ENCODE results near the gene NUP62.

The NUP62 gene

GRCh38 chr19:49887665-49888509 is 41.4 kb downstream of the NUP62 start:
- Histone ChIP-seq H3K36me3 (ENCODE audit: control insufficient read depth, insufficient read depth, low read length) (no peaks in the 10 kb centered on the region), H3K9ac (no peak overlapping the region), H2AFZ (no peak overlapping the region), H3K4me3 (ENCODE audit: low read depth, low read length) (no peak overlapping the region), H3K4me1 (no peaks in the 10 kb centered on the region), H3K27me3 (ENCODE audit: control insufficient read depth, insufficient read depth, low read length) (no peaks in the 10 kb centered on the region), H3K9me3 (ENCODE audit: control insufficient read depth, low read length) (no peaks in the 10 kb centered on the region), H3K4me2 (ENCODE audit: low read length) (no peak overlapping the region), H3K79me2 (no peaks in the 10 kb centered on the region), H3K27ac (no peak overlapping the region)
- TF ChIP-seq CTCF (IDR thresholded peaks at IDR 0.05), result no peak

- Histone ChIP-seq H3K9ac (no peak overlapping the region), H3K79me2 (no peaks in the 10 kb centered on the region), H3K4me2 (ENCODE audit: low read length) (no peak overlapping the region), H3K27ac (no peak overlapping the region), H3K4me1 (no peaks in the 10 kb centered on the region), H3K9me3 (ENCODE audit: control insufficient read depth, low read length) (no peaks in the 10 kb centered on the region), H3K4me3 (ENCODE audit: low read depth, low read length) (no peak overlapping the region), H3K27me3 (ENCODE audit: control insufficient read depth, insufficient read depth, low read length) (no peaks in the 10 kb centered on the region), H2AFZ (no peak overlapping the region), H3K36me3 (ENCODE audit: control insufficient read depth, insufficient read depth, low read length) (no peaks in the 10 kb centered on the region)
- no peak for TF ChIP-seq CTCF (IDR thresholded peaks at IDR 0.05)
Observed at GRCh38 chr19:49887037-49887664, 42.2 kb downstream of the NUP62 start.

- no peaks in the 10 kb centered on the region for H3K27me3 ChIP-seq (ENCODE audit: control insufficient read depth, insufficient read depth, low read length)
- no peak for TF ChIP-seq CTCF (IDR thresholded peaks at IDR 0.05)
Observed at GRCh38 chr19:49884760-49885159, 44.5 kb downstream of the NUP62 start.

GRCh38 chr19:49884109-49884508 is 45.2 kb downstream of the NUP62 start:
- no peak overlapping the region for H3K27ac ChIP-seq
- H3K9ac ChIP-seq, result no peak overlapping the region
- H3K4me3 ChIP-seq (ENCODE audit: low read depth, low read length), result no peak overlapping the region
- no peaks in the 10 kb centered on the region for H3K27me3 ChIP-seq (ENCODE audit: control insufficient read depth, insufficient read depth, low read length)
- no peaks in the 10 kb centered on the region for H3K36me3 ChIP-seq (ENCODE audit: control insufficient read depth, insufficient read depth, low read length)
- H2AFZ ChIP-seq, result no peak overlapping the region
- H3K4me2 ChIP-seq (ENCODE audit: low read length), result no peak overlapping the region
- no peak for TF ChIP-seq CTCF (IDR thresholded peaks at IDR 0.05)
- H3K4me1 ChIP-seq, result no peaks in the 10 kb centered on the region
- no peaks in the 10 kb centered on the region for H3K79me2 ChIP-seq
- no peaks in the 10 kb centered on the region for H3K9me3 ChIP-seq (ENCODE audit: control insufficient read depth, low read length)

More at GRCh38 chr19:49884760-49885159, 44.5 kb downstream of the NUP62 start:
- Histone ChIP-seq H3K4me2 (ENCODE audit: low read length) (no peak overlapping the region), H2AFZ (no peak overlapping the region), H3K36me3 (ENCODE audit: control insufficient read depth, insufficient read depth, low read length) (no peaks in the 10 kb centered on the region), H3K4me3 (ENCODE audit: low read depth, low read length) (no peak overlapping the region), H3K79me2 (no peaks in the 10 kb centered on the region), H3K9me3 (ENCODE audit: control insufficient read depth, low read length) (no peaks in the 10 kb centered on the region), H3K4me1 (no peaks in the 10 kb centered on the region), H3K9ac (no peak overlapping the region), H3K27ac (no peak overlapping the region)

All from parathyroid adenoma (tissue), 2 donors.